Stimulated activated CD4-positive, alpha-beta T cell treated with anti-CD3 and anti-CD28 coated beads, TNF-alpha, amount 100 ng/mL, for 4 hours (primary cell): Measurements from ENCODE around the gene RAC2.
A peak's percentile ranks its signal among the peaks of the same experiment; 100 is the strongest.

Experiments
- DNase-seq, 3 experiments: peaks; one replicate each; pipeline ENCODE4 v3.0.0-alpha.2; 2020; ENCODE audit warnings: low read depth in 3 of 3

RAC2 gene

GRCh38 chr22:37221424-37222333 is 22.4 kb downstream of the RAC2 start:
- no peak for DNase-seq

GRCh38 chr22:37220543-37220981 is 23.5 kb downstream of the RAC2 start:
- no peak for DNase-seq

DNA sequence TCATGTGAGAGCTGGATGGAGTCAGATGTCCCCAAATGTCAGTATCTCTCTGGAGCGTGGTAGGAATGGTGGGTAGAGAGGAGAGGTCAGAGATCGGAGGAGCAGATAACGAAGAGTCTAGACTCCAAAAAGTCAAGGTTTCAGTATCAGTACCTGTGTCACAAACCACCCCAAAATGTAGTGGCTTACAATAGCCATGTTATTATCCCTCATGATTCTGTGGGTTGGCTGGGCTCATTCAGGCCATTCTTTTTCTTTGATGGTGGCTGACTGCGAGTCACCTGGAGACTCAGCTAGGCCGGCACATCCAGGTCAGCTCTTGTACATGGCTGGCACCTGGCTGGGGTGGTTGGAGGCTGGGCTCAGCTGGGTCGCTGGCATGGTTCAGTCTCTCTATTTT is 24.5 kb downstream of the RAC2 start:
- DNase-seq: no peak

DNA sequence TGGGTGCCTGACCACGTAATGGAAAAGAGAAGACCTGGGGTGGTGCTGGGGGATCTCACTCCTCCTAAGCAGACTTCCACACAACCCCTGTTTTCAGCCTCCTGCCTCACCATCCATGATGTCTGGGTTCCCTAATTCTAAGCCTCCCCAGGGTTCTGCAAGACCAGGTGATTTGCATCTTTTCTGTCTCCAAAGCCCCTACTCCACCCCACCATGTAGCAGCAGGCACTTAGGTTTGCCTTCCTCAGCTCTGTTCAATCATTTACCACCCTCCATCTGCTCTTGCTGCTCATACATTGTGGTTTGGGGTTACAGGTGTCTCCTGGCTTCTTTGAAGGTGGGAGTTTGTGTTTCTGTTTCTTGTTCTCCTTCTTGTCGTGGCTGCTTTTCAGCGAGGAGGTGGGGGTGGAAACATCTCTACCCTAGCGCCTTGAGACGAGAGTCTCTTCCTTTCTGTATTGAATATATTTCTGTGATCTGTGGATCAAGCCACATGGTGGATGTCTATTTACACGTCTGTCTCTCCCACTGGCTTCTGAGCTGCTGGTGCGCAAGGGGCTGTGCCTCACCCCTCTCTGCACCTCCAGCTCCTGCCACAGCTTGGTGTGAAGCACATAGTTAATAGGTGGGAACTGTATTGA is 25.2 kb downstream of the RAC2 start:
- DNase-seq: peak in 2 of 3 experiments; percentile 62 to 70

GRCh38 chr22:37218399-37218770 is 25.7 kb downstream of the RAC2 start:
- DNase-seq: no peak

- DNase-seq: no peak
These were observed 28.2 kb downstream of the RAC2 start for GRCh38 chr22:37215890-37216289.

DNA sequence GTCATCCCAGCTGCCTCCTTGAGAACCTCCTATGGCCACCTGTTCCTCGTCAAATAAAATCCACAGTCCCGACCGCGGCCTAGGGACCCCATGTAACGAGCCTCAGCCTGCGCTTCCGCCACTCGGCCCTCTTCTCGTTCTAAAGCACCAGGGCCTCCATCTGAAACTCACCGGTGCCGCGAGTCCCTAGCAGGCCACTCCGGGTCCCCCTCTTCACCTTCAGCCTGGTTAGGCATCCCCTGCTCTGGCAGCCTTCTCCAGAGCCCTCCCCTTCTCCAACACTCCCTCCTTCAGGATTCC is 29.4 kb downstream of the RAC2 start:
- DNase-seq: no peak

GRCh38 chr22:37213941-37214730 is 29.9 kb downstream of the RAC2 start:
- no peak for DNase-seq

- DNase-seq: no peak
These were observed 30.7 kb downstream of the RAC2 start for GRCh38 chr22:37213218-37213855.

DNA sequence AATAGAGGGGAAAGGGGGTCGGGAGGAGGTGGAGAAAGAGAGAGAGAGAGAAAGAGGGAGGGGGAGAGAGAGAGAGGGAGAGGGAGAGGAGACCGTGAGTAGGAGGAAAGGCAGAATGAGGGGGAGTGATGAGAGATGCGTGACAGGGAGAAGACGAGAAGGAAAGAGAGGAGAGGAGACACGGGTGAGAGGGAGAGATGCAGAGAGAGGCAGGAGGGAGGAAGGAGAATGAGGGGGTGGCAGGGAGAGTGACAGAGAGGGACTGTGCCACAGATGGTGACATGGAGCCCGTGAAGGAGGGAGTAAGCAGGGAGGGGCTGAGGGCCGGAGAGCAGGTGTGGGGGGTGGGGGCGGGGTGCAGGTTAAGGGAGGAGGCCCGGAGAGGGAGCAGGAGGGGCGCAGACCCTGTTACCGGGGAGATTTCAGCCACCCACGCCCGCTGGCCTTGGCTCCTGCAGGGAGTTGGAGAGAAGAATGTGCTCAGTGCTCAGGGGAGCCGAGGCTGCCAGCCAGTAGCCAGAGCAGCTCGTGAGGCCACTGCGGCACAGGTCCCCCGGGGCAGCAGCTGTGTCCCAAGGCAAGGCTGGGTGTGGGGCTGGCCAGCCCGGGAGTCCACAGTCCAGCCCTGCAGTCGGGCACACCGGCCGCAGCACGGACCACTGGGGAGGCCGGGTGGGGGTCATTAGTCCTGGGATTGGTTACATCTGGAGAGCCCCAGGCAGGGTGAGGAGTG is 31.7 kb downstream of the RAC2 start, which contains the start of gene SSTR3:
Gene SSTR3 (minus strand): TSS at position 304 of the 733 bp plus-strand sequence. CDS start 4,674 bp downstream, outside the sequence.
- DNase-seq: no peak

- DNase-seq: no peak
These were observed 32.2 kb downstream of the RAC2 start for GRCh38 chr22:37211866-37212173.

- DNase-seq: no peak
These were observed 32.8 kb downstream of the RAC2 start for GRCh38 chr22:37211075-37211865.

DNA sequence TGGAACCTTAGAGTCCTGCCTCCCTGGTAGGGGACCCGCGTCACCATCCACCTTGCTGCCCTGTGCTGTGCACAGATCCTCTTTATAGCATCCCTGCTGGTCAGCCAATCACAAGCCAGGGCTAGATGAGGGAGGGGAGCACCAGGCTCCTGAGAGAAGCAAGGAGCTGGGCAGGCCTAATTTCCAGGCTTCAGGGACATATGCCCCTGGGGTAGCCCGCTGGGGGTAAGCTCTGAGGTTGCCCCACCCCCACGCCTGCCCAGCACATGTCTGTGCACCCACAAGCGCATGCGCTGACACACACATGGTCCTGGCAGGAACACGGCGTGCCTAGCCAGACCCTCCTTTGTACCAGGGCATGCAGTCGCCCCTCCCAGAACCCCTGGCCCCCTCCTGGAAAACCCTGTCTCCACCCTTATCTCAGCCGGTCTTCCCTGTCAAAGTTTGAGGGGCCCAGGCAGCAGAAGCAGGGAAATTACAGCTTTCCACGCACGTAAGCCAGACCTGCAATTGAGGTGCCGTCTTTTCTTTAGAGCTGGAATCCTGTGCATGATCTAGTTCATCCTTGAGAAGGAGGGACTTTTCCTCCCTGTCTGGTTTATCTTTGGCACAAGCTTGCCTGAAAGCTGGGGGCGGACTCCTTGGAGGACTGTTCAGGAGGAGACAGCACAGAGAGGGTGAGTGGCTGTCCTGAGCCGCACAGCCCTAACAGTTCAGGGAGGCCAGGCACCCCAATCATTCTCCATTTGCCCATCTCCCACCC is 33.8 kb downstream of the RAC2 start:
- DNase-seq: no peak

- no peak for DNase-seq
These were observed 34.8 kb downstream of the RAC2 start for GRCh38 chr22:37209140-37209845.

DNA sequence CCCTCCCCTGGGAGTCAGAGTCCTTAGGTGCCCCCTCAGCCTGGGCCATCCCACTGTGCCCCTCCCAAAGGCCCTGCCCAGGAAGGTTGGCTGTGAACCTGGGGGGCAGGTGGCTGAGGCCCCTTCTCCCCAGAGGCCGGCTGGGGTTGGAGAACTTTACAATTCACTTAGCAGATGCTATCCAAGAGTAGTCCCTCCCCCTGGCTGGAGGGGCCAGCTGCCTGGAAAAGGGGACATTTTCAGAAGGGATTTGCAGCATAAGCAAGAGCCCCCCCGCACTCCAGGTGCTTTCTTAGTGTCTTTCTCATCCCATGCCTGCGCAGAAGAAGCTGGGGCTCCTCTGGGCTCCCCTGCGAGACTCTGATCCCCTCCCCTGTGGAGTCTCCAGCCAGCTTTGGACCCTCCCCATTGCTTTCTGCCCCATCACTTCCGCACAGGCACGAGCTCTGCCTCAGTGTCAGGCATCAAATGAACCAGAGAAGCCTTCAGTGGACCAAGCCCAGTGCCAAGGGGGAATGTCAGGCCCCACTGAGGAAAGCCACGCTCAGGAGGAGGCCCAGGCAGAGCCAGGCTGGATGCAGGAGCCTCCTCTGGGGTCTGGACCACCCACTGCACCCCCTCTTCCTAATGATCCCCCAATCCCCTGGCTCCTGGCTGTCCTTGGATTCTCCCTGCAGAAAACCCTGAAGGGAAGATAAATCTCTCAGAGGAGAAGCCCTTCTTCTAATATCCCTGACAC is 35.5 kb downstream of the RAC2 start:
- no peak for DNase-seq

DNA sequence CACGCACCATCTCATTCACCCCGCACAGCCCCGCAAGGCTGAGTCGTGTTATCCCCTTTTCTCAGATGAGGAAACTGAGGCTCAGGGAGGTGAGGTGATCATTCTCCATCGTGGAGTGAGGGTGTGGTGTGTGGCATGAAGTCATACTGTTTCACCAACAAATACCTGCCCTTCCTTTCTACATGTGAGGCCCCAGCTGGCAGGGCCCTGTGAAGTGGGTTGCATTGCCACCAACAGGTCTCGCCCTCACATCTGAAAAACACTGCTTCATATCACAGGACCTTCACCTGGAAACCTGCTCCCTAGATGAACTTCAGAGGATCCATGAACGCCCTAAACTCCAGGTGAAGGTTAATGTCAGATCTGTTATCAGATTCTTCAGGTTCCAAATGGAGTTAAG is 36.1 kb downstream of the RAC2 start:
- DNase-seq: no peak

- no peak for DNase-seq
These were observed 36.9 kb downstream of the RAC2 start for GRCh38 chr22:37206841-37207821.
